GM19455 (cell line): ENCODE results near the gene LMO7.

ENCODE experiments used
- ATAC-seq: cut with Tn5 transposase; IDR thresholded peaks from one replicate; pipeline ENCODE4 v1.9.1; 2021; ENCODE audit not compliant: unreplicated experiment

The LMO7 gene

DNA sequence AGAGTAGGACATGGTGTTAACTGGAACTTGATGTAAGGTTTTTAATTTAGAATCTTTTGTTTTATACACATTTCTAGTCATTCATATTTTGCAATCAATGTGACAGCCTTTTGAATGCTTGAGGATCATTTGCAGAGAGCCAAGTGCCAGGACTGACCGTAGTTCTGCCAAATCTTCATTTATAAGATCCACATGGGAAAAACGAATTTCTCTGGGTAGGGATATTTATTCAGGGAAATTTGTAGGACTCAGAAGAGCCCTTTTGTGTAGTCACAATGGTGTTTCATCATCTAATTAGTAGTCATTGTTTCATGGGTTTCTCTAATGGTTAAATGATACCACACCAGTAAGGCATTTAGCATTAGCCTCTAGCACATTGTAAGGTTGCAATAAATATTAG lies 161.1 kb downstream of the LMO7 start:
- no peak for ATAC-seq

DNA sequence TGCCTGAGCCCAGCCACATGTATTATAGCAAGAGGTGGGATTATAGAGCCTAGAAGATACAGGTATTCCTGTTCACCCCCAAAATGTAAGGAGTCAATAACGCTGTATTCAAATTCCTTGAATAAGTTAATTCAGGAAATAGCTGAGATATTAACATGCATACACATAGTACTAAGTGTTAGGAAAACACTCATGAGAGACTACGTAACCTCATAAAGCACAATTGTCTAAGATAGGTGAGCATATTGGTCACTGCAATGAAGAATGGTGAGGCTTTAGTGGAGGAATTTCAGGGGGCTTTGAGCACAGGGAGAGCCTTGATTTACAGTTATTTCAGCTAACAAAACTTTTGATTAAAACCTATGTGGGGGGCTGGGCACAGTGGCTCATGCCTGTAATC lies 161.6 kb downstream of the LMO7 start:
- no peak for ATAC-seq

DNA sequence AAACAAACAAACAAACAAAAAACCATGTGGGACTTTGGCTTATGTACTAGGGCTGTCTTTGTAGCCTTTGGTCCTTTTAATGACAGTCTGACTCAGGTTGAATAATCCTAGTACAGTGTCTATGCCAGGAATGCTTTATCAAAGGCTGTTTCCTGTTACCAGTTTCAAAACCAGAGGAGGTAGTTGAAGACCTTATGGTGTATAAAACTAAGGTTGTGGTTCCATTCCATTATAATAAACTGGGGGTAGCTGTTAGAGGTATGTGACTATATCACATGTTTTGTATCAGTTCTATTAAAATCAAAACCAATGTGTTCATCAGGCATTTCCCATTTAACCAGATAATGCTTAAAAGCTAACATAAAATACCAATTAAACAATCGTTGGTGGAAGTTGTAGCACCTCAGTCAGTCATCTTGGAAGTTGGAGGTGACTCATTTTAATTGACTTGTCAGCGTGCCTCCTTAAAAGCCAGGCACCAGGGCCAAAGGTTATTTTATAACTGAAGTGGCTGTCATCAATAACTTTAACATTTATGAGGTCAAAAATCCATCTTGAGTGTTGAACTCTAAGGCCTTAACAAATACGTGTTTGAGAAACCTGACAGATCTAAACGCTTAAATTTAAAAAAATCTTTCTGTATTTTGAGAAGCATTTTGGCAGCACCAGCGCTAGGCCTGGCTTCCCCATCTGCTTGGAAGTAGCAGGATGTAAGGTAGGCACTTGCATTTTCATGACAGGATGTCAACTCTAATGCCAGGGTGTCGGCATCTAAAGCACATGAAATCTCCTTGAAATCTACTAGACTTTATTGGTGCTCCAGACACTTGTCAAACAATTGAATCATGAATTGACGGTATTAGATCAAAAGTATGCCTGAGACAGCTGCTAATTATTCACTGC lies 162.5 kb downstream of the LMO7 start:
- no peak for ATAC-seq

DNA sequence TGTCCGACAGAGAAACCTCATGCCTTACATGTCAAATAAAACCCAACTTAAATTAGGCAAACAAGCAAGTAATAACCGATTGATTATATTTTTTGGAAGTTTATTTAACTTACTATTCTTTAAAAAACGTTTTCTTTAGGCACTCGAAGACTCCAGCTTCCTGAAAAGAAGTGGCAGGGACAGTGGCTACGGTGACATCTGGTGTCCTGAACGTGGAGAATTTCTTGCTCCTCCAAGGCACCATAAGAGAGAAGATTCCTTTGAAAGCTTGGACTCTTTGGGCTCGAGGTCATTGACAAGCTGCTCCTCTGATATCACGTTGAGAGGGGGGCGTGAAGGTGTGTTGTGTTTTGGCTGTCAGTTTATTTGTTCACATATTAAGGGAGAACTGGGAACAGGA lies 164.4 kb downstream of the LMO7 start:
- ATAC-seq, result no peak

DNA sequence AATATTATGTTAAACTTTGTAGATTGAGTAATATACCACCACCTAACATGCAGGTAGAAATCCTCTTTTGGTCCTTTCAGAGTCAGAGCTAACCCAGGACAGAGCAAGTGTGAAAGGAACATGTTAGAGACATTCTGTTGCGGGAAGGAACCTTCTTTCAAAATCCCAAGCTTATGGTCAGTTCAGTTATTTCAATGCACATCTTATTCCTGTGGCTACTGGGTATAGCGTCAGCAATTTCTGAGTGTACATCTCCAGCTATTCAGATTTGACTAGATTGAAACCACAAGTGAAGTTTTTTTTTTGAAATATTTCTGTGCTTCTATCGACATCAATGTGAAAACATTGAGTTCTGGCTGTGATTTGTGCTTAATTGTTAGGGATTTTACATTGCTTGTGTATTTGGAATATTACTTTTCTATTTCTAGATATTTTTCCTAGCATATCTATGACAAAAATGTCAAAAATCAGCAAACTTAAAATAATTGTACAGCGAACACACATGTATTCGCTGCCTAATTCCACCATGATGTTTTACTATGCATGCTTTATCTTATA lies 165.3 kb downstream of the LMO7 start:
- no peak for ATAC-seq

DNA sequence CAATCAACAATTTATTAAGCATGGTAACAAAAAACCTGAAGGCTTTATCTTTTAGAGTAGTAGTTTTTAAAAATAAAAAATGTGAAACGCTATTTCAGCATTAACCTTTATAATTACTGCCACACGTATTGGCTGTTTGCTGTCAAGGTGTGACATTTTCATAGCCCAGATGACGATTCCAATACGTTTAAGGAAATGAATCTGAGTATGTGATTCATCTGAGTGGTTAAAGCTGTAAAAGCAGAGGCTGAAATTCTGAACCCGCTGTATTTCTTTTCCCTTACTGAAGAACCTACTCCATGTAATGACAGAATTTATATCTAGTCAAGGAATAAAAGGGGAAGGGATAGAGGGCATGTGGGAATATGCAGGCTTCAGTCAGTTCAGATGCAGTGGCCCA lies 166.0 kb downstream of the LMO7 start:
- no peak for ATAC-seq

DNA sequence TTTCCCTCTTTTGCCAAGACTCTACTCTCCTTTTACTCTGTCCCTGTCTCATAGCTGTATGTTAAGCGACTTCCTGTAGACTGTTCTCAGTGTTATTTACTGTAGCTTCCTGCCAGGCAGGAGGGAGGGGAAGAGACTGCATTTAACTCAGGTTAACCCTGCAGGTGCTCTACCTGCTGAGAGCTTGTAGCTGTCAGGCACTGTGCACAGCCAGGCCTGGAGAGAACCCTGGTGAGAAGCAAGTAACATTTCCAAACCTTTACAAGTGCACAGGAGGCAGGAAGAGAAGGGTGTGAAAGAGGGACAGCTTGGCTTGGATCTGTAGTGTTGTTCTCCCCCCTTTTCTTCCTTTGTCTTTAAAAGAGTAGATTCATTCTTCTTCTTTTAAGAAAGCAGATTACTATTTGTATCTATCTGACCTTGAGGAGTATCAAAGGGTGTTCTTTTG lies 167.1 kb downstream of the LMO7 start:
- no peak for ATAC-seq

DNA sequence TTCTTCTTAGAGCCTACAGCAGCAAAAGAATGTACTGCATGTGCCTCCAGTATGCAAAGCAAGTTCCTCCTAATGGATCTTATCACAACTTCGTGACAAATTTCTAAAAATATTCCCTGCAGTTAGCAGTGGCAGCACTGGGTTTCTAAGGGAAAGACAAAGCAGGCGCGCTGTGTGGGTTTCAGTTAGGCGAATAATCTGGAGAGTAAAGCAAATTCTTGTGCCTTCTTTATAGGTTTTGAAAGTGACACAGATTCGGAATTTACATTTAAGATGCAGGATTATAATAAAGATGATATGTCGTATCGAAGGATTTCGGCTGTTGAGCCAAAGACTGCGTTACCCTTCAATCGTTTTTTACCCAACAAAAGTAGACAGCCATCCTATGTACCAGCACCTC lies 167.9 kb downstream of the LMO7 start:
- ATAC-seq, result no peak

DNA sequence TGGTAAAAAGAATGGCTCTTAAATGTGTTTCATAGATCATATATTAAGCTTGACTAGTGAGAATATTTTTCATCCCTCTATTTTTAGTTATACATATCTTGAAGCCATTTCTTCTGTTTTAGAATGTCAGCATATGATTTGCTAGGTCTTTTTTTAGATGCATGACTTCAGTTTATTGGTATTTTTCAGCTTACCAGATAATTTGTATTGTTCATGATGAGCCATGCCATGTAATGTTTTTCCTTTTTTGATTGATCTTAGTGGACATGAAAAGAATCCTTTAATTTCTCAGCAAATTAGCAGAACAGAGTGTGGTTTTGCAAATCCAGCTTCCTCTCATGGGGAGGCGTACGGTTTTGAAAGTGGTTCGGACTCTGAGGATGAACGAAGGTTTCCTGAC lies 168.5 kb downstream of the LMO7 start:
- no peak for ATAC-seq

DNA sequence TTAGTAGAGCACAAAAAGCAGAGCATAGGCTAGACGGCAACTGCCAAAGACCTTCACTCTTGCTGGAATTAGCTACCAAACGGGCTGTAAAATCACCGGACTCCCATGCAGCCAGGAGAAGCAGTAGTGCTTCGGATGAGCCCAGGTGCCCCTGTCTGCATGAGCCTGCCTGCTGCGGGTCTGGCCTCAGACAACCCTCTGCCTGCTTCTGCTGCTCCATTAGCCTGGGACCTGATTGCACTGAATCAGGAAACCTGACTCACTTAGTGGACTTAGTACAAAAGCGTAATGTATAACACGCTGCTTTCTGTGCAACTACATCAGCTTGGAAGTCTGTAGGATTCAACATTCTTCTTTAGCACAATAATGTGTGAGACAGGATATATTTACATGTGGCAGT lies 170.0 kb downstream of the LMO7 start:
- no peak for ATAC-seq

DNA sequence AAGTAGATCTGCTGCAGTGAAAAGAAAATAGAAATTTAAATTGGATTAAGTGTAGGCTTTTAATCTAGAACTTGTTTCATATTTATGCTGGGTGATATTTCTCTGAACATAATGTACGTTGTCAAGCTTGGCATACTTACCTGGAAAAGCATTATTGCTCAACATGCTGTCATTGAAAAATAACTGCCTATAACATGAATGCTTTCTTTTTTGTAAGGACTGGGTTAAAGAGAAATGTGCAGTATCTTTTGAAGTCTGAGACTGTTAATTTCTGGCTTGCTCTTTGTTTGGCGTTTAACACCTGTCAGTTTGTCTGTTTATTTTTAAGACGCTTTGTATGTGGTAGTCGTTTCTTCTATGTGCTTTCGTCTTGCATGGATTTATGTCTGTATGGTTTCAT lies 175.2 kb downstream of the LMO7 start:
- ATAC-seq, result no peak

DNA sequence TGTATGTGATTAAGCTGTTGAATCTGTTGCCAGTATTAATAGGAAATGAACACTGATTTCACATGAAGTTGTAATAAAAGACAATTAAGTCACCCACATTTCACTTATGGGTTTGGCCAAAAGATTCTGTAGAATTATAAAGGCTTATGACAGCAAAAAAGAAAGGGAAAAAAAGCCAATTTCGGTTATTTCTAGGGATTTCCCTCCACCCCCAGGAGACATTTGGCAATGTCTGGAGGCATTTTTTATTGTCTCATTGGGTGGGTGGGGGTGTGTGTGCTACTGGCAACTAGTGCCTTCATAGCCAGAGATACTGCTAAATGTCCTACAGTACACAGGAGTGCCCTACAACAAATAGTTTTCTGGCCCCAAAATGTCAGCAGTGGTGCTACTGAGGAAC lies 175.7 kb downstream of the LMO7 start:
- ATAC-seq, result no peak

DNA sequence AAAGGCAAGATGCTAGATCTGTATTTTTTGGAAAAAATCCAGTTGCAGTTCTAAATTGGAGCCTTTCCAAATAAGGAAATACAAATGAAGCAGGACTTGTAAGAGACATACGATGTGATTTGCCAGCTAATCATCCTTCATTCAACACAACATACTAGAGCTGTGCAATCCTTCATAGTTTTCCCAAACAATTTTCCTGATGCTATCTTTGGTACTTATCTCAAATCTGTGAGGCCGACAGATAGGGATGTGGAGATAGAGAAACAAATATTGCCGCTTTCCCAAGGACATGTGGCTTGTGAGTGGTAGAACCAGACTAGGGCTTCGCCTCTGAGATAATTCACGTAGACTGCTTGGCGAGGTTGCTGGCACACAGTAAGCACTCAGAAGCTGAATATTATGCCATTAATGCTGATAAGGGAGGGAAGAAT lies 176.6 kb downstream of the LMO7 start:
- no peak for ATAC-seq

DNA sequence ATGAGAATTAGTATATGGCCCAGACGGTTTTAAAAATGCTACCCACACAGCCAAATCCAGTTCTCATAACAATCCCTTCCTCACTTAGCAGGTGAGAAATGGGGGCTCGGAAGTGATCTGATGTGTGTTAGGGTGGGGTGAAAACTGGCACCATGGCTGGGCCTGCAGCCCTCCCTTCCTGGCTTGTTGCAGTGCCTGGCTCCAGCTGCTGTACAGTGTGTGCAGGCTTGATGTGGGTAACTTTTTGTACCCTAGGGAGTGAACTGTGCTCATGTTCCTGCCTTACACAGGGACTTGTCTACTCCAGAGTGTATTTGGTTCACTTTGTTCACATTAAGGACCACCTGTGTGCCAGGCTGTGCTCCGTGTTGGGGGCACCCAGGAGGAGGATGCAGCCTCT lies 177.2 kb downstream of the LMO7 start:
- no peak for ATAC-seq

DNA sequence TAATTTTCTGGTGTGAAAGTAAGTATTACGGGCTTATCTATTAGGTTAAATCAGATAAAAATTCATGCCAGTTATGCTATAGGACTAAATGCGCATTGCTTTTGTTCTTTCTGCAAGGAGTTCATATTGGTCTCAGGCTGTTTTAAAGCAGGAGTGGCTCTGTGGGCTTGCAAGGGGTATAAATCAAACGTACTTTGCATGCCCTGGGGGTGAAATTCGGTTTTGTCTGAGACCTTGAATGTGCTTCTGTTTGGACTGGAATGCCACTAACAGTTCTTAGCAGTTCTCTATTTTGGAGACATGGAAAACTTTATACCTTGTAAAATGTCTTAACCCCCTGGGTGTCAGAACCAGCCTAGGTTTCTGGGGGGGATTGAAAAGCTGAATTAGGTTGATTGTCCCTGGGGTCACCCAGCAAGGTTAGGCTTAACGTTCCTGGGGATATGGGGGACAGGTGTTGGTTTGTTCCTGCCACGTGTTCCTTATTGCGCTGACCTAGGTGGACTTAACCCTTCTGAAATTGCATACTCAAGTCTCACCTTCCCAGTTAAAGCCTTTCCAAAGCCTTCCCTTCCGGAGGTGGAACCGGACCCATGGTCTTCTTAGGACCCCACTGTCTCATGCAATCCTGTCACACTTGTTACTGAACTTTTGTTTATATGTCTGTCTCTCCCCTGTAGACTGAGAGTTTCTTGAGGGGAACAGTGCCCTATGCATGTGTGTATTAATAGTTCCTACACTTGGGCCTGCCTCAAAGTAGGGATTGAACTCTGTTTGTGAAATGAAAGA lies 182.2 kb downstream of the LMO7 start:
- ATAC-seq, result no peak

DNA sequence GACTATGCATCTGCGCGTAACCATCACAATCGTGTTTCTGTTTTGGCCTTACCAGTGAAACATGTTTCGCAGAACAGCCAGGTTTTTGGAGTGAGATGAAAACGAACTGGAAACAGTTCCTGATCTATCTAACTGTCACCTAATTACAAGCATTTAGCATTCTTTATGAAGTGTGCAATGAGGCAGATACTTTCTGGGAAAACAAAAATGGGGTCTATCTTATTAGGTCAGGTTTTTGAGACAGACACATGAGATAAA lies 182.8 kb downstream of the LMO7 start:
- ATAC-seq, result no peak

DNA sequence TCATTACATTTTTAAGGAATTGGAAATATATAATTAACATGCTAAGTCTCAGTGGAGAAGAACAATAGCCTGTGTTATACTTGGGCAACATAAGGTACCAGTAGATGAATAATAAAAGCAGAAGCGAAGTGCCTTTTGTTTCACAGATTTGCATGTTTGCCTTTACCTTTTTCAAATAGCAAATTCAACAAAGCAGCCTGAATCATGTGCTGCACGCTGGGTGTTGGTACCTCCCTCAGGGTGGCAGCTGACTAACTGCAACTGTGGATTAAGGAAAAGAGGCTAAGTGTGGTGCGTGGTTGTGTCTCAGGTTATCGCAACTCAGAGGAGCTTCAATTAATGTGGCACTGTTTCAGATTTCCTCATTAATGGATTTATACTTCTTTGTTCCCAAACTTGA lies 189.0 kb downstream of the LMO7 start:
- ATAC-seq, result no peak

DNA sequence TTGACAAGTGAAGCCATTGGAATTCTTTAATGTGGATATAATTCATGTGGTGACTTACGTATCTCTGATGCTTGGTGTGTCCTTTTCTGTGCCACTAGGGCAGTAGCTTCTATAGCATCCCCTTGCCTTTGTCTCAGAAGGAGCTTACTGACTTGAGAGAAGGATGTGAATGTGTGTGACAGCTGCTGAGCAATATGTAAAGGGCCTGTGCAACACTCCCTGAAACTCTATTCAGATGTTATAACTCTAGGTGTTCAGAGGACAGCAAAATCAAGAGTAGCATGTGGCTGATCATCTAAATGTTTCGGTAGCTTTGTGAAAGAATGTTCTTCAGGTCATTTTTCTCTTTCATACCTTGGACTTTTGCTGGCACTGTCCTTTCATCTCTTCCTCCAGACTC lies 189.5 kb downstream of the LMO7 start:
- no peak for ATAC-seq

DNA sequence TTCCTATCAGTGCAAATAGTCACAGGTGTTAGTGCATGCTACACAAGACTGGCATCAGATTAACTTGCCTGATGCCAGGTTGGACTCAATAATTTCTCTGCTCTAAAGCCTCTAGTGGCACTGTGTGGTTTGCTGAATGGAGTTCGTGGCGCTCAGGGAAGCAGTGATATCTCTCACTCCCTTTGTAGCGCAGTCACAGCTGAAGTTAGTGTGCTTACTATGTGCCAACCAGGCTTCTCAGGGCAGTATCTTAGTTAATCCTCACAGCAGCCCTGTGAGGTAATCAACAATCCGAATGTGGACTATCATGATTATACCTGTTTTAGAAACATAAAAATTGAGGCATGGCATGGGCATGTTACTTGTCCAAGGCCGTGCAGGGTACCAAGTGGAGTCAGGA lies 190.3 kb downstream of the LMO7 start:
- ATAC-seq, result no peak

DNA sequence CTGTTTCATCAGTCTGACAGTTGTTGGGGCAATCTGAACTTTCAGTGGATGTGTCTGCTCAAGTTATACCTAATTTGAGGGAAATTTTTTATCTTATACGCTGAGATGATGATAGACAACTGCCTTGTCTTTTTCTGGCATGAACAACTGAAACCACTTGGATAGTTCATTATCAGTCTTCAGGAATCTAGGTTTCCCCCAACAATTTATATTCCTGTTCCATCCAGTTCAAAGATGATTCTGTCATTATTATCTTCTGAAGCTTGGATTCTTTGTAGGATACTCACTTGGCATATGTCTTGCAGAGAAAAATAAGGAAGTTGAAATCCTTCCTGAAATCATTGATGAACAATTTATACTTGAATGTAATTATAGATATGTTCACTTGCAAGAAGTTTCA lies 193.7 kb downstream of the LMO7 start:
- ATAC-seq, result no peak

DNA sequence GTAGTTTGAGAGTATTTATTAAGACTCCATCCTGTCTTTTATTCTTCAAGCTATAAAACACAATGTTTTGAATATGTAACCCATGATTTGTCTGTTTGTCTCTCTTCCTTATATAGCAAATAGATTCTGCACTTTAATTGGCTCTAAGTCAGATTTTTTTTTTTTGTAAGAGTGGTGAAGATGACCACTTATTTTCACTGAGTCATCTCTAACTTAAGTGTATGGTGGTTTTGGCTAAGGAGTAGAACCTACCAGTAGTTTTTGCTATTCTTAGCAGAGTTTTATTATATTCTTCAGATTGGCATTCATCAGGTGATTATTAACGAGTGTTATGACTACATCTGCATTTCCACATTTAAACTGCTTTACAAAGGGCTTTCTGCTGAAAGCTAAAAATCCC lies 194.7 kb downstream of the LMO7 start:
- ATAC-seq, result no peak

DNA sequence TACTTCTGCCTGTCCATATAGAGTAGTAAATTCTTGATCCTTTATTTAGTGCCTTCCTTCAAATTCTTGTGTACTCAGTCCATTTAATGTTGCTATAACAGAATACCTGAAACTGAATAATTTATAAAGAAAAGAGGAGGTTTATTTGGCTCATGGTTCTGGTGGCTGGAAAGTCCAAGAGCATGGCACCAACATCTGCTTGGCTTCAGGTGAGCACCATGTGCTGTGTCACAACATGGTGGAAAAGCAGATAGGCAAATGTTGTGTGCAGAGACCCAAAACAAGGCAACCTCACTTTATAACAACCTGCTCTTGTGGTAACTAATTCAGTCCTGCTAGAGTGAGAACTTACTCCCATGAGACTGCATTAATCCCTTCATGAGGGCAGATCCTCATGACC lies 195.3 kb downstream of the LMO7 start:
- ATAC-seq, result no peak
